Skeletal muscle satellite cell (primary cell): ENCODE results near the gene PTGER2.

ENCODE experiments used
- H3K27me3 ChIP-seq: 2 replicates; pipeline ENCODE4 v1.7.0; 2013; ENCODE audit warnings: low read length; ENCODE audit not compliant: control insufficient read depth, insufficient read depth
- H3K36me3 ChIP-seq: 2 replicates; pipeline ENCODE4 v1.7.0; 2013; ENCODE audit warnings: mild to moderate bottlenecking, control low read depth, low read length; ENCODE audit not compliant: insufficient read depth
- H3K4me1 ChIP-seq: 2 replicates; pipeline ENCODE4 v1.7.0; 2013; ENCODE audit warnings: low read length; ENCODE audit not compliant: control insufficient read depth, insufficient read depth
- H3K4me2 ChIP-seq: 2 replicates; pipeline ENCODE4 v1.7.0; 2013; ENCODE audit warnings: mild to moderate bottlenecking, low read length
- H3K4me3 ChIP-seq: 2 replicates; pipeline ENCODE4 v1.7.0; 2013; ENCODE audit warnings: low read length
- H3K9ac ChIP-seq: 2 replicates; pipeline ENCODE4 v1.7.0; 2013; ENCODE audit warnings: mild to moderate bottlenecking, low read depth, low read length, moderate library complexity
- H3K9me3 ChIP-seq: replicated peaks from 2 replicates; pipeline ENCODE4 v1.7.0; 2013; ENCODE audit warnings: mild to moderate bottlenecking, control low read depth, low read length

Gene PTGER2

DNA sequence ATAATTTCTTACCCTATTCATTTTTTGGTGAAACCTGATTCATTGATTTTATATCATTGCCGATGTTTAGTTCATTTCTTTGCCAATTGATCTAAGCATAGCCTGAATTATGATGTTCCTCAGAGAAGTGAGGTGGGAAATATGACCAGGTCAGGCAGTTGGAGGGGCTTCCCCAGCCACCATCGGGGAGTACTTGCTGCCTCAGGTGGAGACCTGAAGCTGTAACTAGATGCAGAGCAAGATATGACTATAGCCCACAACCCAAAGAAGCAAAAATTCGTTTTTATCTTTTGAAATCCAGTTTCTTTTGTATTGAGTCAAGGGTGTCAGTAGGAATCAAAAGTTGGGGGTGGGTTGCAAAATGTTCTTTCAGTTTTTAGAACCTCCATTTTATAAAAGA, 38.7 kb upstream of the PTGER2 start:
- H3K9ac ChIP-seq = no peak overlapping the region
- peaks cover 6% of the 10 kb centered on the region for H3K27me3 ChIP-seq
- H3K36me3 ChIP-seq = no peaks in the 10 kb centered on the region
- H3K9me3 ChIP-seq = no peaks in the 10 kb centered on the region
- peaks cover 5% of the 10 kb centered on the region for H3K4me1 ChIP-seq
- no peak overlapping the region for H3K4me2 ChIP-seq
- H3K4me3 ChIP-seq = no peak overlapping the region

DNA sequence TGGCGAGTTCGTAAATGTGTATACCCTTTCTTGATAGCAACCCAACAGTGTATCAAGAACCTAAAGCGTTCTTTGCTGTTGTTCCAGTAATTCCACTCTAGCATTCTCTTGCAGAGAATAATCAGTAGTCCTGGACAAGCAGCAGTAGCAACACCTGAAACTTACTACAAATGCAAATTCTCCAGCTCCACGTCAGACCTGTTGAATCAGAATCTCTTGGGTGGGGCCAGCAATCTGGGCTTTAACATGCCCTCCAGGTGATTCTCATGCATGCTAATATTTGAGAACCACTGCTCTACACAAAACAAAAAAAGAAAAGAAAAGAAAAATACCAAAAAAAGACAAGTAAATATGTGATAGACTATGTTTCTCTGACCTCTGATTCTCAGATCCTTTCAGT, 36.6 kb upstream of the PTGER2 start:
- Histone ChIP-seq H3K36me3 (no peaks in the 10 kb centered on the region), H3K27me3 (peaks cover 10% of the 10 kb centered on the region), H3K9ac (no peak overlapping the region), H3K9me3 (no peaks in the 10 kb centered on the region), H3K4me2 (no peak overlapping the region), H3K4me1 (peaks cover 5% of the 10 kb centered on the region), H3K4me3 (no peak overlapping the region)

DNA sequence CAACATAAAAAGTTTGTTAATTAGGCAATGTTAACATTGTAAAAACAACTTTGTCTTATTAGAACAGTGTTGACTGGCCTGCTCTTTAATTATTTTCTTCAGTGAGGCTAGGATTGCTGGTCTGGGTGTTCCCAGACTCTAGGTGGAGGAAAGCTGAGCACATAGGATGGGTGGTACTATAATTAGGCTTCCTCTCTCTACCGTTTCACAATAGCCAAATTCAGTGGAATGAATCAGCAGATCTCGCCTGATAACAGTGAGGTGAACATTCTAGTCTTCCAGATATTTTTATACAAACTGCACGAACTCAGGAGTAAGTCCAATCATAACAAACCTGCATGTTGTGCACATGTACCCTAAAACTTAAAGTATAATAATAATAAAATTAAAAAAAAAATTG, 34.7 kb upstream of the PTGER2 start:
- Histone ChIP-seq H3K4me1 (peaks cover 5% of the 10 kb centered on the region), H3K9ac (no peak overlapping the region), H3K9me3 (no peaks in the 10 kb centered on the region), H3K4me3 (no peak overlapping the region), H3K36me3 (no peaks in the 10 kb centered on the region), H3K27me3 (peaks cover 4% of the 10 kb centered on the region), H3K4me2 (peak overlapping the region; percentile 63)

DNA sequence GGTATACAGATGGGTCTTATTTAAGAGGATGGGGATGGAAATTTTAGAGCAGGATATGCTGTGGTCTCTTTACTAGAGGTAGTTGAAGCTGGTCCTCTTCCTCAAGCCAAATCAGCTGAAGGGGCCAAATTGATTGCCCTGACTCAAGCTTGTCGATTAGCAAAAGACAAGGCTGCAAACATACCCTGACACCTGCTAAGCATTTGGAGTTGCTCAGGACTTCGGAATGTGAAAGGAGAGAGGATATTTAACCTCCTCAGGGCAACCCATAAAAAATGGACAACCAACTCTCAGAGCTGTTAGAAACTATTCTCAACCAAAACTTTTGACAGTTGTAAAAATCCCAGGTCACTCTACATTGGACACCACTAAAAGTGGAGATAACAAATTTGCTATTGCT, 31.0 kb upstream of the PTGER2 start:
- Histone ChIP-seq H3K4me1 (peaks cover 5% of the 10 kb centered on the region), H3K4me2 (no peak overlapping the region), H3K9ac (no peak overlapping the region), H3K36me3 (no peaks in the 10 kb centered on the region), H3K9me3 (no peaks in the 10 kb centered on the region), H3K4me3 (no peak overlapping the region), H3K27me3 (peaks cover 4% of the 10 kb centered on the region)

DNA sequence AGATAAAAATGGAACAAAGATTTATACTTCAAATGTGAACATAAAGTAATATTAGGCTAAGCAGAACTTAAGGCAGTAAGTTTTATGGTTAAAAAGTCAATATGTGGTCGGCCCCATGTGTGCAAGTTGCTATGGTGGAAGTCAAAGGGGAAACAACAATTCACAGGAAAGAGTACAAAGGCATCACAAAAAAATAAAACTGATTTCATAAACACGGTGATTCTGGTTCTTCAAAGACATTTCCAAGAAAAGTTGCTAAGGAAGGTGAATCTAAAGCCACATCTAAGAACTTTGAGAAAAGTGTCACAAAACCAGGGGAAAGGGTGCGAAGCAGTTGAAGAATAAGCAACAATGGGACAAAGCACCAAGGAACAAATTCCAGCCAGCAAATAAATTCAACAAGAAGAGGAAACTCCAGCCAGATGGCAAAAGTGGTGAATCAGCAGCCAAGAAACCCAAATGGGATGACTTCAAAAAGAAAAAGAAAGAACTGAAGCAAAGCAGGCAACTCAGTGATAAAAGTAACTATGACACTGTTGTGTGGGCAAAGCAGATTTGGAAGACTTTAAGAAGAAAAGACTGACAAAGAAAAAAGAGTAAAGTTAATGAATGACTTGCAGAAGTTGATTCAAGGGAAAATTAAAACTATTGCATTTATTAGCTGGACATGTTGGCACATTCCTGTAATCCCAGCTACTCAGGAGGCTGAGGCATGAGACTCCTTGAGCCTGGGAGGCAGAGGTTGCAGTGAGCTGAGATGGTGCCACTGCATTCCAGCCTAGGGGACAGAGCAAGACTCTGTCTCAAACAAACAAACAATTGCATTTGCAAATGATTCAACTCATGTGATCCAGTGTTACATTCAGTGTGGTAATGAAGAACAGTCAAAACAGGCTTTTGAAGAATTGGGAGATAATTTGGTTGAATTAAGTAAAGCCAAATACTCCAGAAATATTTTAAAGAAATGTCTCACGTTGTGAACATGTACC, 27.2 kb upstream of the PTGER2 start:
- H3K9ac ChIP-seq = no peak overlapping the region
- H3K4me3 ChIP-seq = no peak overlapping the region
- H3K36me3 ChIP-seq = no peaks in the 10 kb centered on the region
- no peak overlapping the region for H3K4me2 ChIP-seq
- H3K4me1 ChIP-seq = no peaks in the 10 kb centered on the region
- H3K9me3 ChIP-seq = no peaks in the 10 kb centered on the region
- peaks cover 4% of the 10 kb centered on the region for H3K27me3 ChIP-seq

DNA sequence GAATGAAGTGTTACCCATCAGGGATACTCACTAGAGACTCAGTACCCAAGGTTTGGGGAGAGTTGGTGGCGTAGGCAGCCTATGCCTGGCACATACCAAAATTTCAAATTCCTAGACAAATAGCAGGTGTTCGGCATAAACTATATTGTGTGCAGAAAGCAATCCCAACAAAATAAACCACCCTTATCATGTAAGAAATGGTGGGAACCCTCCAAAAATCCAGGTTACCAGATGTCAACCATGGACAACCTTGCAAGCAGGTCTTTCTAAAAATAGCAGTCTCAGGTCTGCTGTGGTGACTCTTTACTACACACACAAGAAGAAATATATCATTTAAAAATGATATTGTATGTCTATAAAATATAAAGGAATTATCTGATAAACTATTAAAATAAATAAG, 17.7 kb upstream of the PTGER2 start:
- H3K4me2 ChIP-seq = no peak overlapping the region
- H3K36me3 ChIP-seq = no peaks in the 10 kb centered on the region
- no peak overlapping the region for H3K9ac ChIP-seq
- no peaks in the 10 kb centered on the region for H3K4me1 ChIP-seq
- no peaks in the 10 kb centered on the region for H3K27me3 ChIP-seq
- no peak overlapping the region for H3K4me3 ChIP-seq
- H3K9me3 ChIP-seq = no peaks in the 10 kb centered on the region

DNA sequence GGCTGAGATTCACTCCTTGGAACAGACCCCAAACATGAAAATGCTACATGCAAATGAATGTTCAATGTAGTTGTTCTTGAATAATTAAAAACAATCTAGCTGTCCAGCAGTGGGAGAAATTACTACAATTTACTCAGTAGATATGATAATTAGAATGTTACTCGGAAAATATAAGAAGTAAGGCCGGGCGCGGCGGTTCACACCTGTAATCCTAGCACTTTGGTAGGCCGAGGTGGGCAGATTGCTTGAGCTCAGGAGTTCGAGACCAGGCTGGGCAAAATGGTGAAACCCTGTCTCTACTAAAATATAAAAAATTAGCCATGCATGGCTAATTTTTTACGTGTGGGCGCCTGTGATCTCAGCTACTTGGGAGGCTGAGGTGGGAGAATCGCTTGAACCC, 15.3 kb upstream of the PTGER2 start:
- H3K9ac ChIP-seq = no peak overlapping the region
- no peaks in the 10 kb centered on the region for H3K4me1 ChIP-seq
- no peaks in the 10 kb centered on the region for H3K27me3 ChIP-seq
- H3K9me3 ChIP-seq = no peaks in the 10 kb centered on the region
- no peak overlapping the region for H3K4me2 ChIP-seq
- H3K36me3 ChIP-seq = no peaks in the 10 kb centered on the region
- H3K4me3 ChIP-seq = no peak overlapping the region

DNA sequence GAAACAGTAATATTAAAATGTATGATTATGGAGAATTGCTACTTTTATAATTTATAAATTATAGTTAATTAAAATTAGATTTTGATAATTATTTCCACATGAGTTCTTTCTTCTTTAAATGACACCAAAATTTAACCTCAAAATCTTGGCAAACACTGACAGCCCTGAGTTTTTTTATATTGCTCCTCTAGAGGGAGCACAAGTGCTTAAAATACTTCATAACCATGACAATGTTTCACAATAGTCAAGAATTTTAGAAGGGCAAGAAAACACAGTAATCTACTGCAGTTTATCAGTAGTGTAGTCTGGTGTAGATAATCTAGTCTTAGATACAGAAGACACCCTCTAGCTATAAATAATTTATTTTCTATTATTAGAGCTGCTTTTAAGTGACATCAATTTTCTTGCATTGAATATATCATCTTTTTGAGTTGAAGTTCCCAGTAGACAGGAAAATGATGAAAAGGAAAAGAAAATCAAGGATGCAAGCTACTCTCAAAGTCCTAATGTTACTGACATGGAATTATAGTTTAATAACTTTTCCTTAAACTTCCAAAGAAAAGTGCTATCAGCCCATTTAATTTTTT, 14.3 kb upstream of the PTGER2 start:
- Histone ChIP-seq H3K27me3 (no peaks in the 10 kb centered on the region), H3K4me2 (no peak overlapping the region), H3K36me3 (no peaks in the 10 kb centered on the region), H3K9me3 (no peaks in the 10 kb centered on the region), H3K4me3 (no peak overlapping the region), H3K9ac (no peak overlapping the region), H3K4me1 (peaks cover 5% of the 10 kb centered on the region)

DNA sequence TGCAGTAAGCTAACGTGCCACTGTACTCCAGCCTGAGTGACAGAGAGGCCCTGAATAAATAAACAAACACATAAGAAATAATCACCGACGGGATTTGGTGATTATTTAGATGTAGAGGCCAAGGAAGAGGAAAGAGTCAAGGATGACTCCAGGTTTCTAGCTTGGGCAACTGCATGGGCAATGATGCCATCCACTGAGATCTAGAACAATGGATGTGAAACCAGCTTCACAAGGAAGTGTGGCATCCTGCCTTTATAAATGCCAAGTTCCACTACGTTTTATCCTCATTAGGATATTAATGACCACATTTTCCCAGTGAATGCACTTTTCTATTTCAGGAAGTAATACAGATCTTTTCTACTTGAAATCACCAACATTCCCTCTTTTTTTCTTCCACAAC, 10.9 kb upstream of the PTGER2 start:
- Histone ChIP-seq H3K27me3 (no peaks in the 10 kb centered on the region), H3K4me1 (peaks cover 5% of the 10 kb centered on the region), H3K4me3 (no peak overlapping the region), H3K4me2 (no peak overlapping the region), H3K36me3 (no peaks in the 10 kb centered on the region), H3K9ac (no peak overlapping the region), H3K9me3 (no peaks in the 10 kb centered on the region)

DNA sequence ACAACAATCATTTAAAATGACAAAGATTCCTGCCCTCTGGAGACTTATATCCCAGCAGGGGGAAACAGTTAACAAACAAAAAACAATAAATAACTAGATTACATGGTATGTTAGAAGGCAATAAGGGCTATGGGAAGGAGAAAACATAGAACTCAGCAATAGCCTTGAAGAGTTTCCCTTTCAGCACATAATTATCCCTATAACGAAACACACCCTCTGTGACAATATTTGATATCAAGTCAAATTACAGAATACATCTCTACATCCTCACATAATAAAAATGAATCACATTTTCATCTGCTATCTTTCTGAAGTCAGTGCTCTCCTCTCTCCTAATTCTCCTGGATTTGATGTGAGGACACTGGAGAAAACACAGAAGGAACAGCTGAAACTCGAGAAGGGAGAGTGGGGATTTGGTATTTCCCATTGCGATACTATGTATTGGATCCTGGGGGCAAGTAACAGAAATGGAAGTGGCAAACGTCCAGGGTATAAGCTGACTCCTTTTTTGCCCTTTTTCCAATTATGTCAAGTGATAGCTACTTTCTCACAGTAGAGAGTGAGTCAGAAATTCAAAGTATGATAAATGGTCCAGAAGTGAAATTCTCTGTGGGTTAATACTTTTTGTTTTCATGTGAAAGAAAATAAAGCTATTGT, 9.7 kb upstream of the PTGER2 start:
- Histone ChIP-seq H3K4me1 (peaks cover 5% of the 10 kb centered on the region), H3K9me3 (no peaks in the 10 kb centered on the region), H3K36me3 (no peaks in the 10 kb centered on the region), H3K27me3 (no peaks in the 10 kb centered on the region), H3K9ac (no peak overlapping the region), H3K4me3 (no peak overlapping the region), H3K4me2 (no peak overlapping the region)

DNA sequence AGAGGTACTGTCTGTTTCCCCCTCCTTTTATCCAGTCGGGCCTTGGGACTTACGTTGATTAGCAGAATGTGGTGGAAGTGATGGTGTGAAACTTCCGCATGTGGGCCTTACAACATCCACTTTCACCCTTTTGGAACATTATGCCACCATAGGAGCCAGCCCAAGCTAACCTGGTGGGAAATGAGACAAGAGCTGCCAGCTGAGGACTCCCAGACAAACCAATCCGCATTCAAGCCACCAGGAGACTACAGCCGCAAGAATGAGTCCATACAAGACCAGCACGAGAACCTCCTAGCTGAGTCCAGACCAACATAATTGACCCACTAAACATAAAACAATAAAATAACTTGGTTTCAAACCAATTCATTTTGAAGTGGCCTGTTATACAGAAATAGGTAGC, 9.1 kb upstream of the PTGER2 start:
- H3K27me3 ChIP-seq = no peaks in the 10 kb centered on the region
- H3K4me1 ChIP-seq = peaks cover 5% of the 10 kb centered on the region
- H3K36me3 ChIP-seq = no peaks in the 10 kb centered on the region
- no peak overlapping the region for H3K4me3 ChIP-seq
- H3K9me3 ChIP-seq = no peaks in the 10 kb centered on the region
- no peak overlapping the region for H3K4me2 ChIP-seq
- no peak overlapping the region for H3K9ac ChIP-seq
